ENCODE data around the gene SNED1.
"Not testable (repeated sequence)": the region's sequence is repeated elsewhere in the genome, so short reads cannot be mapped to it uniquely, and the experiment has no call there.

DNA sequence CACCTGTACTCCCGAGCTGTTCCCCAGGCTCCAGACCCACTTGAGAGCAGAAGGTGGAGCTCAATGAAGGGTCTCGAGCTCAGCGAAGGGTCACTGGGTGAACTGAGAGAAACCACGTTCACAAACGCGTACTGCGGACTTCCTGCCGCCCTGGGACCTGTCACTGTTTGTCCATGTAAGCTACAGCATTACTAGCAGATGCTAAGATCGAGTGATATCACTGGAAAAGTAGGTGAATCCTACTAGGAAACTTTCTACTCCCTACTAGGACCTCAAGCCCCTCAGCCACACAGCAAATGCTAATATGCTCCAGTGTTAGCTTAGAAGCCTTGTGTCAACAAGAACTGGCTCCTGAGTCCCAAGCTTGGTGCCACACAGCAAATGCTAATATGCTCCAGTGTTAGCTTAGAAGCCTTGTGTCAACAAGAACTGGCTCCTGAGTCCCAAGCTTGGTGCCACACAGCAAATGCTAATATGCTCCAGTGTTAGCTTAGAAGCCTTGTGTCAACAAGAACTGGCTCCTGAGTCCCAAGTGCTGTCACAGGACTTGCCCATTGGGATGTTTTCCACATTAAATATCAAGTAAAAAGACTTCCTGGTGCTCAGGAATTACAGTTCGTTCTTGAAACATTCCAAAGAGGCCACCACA, 94.8 kb downstream of the SNED1 start:
- TF ChIP-seq, protein P1, sequence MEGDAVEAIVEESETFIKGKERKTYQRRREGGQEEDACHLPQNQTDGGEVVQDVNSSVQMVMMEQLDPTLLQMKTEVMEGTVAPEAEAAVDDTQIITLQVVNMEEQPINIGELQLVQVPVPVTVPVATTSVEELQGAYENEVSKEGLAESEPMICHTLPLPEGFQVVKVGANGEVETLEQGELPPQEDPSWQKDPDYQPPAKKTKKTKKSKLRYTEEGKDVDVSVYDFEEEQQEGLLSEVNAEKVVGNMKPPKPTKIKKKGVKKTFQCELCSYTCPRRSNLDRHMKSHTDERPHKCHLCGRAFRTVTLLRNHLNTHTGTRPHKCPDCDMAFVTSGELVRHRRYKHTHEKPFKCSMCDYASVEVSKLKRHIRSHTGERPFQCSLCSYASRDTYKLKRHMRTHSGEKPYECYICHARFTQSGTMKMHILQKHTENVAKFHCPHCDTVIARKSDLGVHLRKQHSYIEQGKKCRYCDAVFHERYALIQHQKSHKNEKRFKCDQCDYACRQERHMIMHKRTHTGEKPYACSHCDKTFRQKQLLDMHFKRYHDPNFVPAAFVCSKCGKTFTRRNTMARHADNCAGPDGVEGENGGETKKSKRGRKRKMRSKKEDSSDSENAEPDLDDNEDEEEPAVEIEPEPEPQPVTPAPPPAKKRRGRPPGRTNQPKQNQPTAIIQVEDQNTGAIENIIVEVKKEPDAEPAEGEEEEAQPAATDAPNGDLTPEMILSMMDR (IDR thresholded peaks at IDR 0.05; ENCODE audit: low read depth, low read length, poor library complexity, severe bottlenecking) = not testable (repeated sequence)
- not testable (repeated sequence) for TF ChIP-seq EZH2phosphoT487 (IDR thresholded peaks at IDR 0.05; ENCODE audit: borderline replicate concordance, low read length)

Measured in DOHH2 (cell line).